HG03439 (cell line): ENCODE measurements around the gene GPR4.
"Not testable (repeated sequence)": the region's sequence is repeated elsewhere in the genome, so short reads cannot be mapped to it uniquely, and the experiment has no call there.

Experiments
- ATAC-seq: cut with Tn5 transposase; IDR thresholded peaks from one replicate; pipeline ENCODE4 v1.9.1; 2021; ENCODE audit warnings: mild to moderate bottlenecking, moderate library complexity; ENCODE audit not compliant: unreplicated experiment

The GPR4 gene

GRCh38 chr19:45623984-45624383, 22.0 kb upstream of the GPR4 start:
- ATAC-seq: no peak

- no peak for ATAC-seq
Observed at GRCh38 chr19:45621976-45622503, 20.0 kb upstream of the GPR4 start.

GRCh38 chr19:45621389-45621788, 19.4 kb upstream of the GPR4 start:
- ATAC-seq: no peak

GRCh38 chr19:45616704-45617017, 14.6 kb upstream of the GPR4 start:
- ATAC-seq: no peak

- ATAC-seq: no peak
Observed at GRCh38 chr19:45615795-45616703, 14.0 kb upstream of the GPR4 start.

- ATAC-seq: not testable (repeated sequence)
Observed at GRCh38 chr19:45615056-45615455, 13.0 kb upstream of the GPR4 start.

GRCh38 chr19:45613926-45614725, 12.1 kb upstream of the GPR4 start:
- ATAC-seq: peak; percentile 49

- ATAC-seq: no peak
Observed at GRCh38 chr19:45608948-45609347, 6.9 kb upstream of the GPR4 start.

- no peak for ATAC-seq
Observed at GRCh38 chr19:45607071-45608029, 5.3 kb upstream of the GPR4 start.

- ATAC-seq: no peak
Observed at GRCh38 chr19:45601115-45601514, 897 bp downstream of the GPR4 start.

- no peak for ATAC-seq
Observed at GRCh38 chr19:45600340-45600885, 1.6 kb downstream of the GPR4 start.

- ATAC-seq: no peak
Observed at GRCh38 chr19:45599286-45599685, 2.7 kb downstream of the GPR4 start.

- ATAC-seq: no peak
Observed at GRCh38 chr19:45598267-45599001, 3.6 kb downstream of the GPR4 start.

GRCh38 chr19:45597425-45598111, 4.4 kb downstream of the GPR4 start:
- no peak for ATAC-seq

- ATAC-seq: no peak
Observed at GRCh38 chr19:45595814-45596213, 6.2 kb downstream of the GPR4 start.

GRCh38 chr19:45593520-45593919, 8.5 kb downstream of the GPR4 start:
- no peak for ATAC-seq

- ATAC-seq: no peak
Observed at GRCh38 chr19:45592366-45592765, 9.6 kb downstream of the GPR4 start.

- ATAC-seq: no peak
Observed at GRCh38 chr19:45591638-45592005, 10.4 kb downstream of the GPR4 start.

- no peak for ATAC-seq
Observed at GRCh38 chr19:45591004-45591637, 10.9 kb downstream of the GPR4 start.
